ENCODE data around the gene SPNS1.
"Not testable (repeated sequence)": the region's sequence is repeated elsewhere in the genome, so short reads cannot be mapped to it uniquely, and the experiment has no call there.

The SPNS1 gene, protein sequence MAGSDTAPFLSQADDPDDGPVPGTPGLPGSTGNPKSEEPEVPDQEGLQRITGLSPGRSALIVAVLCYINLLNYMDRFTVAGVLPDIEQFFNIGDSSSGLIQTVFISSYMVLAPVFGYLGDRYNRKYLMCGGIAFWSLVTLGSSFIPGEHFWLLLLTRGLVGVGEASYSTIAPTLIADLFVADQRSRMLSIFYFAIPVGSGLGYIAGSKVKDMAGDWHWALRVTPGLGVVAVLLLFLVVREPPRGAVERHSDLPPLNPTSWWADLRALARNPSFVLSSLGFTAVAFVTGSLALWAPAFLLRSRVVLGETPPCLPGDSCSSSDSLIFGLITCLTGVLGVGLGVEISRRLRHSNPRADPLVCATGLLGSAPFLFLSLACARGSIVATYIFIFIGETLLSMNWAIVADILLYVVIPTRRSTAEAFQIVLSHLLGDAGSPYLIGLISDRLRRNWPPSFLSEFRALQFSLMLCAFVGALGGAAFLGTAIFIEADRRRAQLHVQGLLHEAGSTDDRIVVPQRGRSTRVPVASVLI

DNA sequence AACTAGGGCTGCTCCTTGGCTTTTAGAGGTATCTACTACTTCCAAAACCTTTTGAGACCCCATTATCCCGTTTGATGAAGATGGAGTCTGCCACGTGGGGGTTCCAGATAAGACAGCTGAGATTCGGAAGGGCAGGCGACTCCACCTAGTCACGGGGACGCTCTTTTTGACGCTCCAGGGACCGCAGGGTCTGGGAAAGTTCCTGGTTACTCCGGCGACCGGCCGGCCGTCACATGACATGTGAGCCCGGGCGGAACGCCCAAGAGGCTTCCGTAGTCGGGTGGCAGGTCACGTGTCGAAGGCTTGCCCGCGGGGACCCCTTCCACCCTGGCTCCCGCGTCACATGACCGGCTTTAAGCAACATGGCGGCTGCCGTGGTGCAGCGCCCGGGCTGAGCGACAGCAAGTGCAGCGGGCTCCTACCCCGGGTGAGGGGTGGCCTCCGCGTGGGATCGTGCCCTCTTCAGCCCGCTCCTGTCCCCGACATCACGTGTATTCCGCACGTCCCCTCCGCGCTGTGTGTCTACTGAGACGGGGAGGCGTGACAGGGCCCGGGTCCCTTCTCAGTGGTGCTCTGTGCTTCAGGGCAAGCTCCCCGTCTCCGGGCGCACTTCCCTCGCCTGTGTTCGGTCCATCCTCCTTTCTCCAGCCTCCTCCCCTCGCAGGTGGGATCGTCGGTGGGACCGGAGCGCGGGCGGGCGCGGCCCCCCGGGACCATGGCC is at the start of gene SPNS1:
TSS of gene SPNS1 (plus strand) at position 342 of the 721 bp plus-strand sequence. CDS start at position 716, 374 bp downstream.
- Histone ChIP-seq H3K36me3 (ENCODE audit: control insufficient read depth, insufficient read depth, low read length) (peaks cover 7% of the 10 kb centered on the region), H3K4me1 (ENCODE audit: control insufficient read depth, insufficient read depth, low read length) (peaks cover 5% of the 10 kb centered on the region), H3K27ac (ENCODE audit: low read depth, low read length) (peak within 1 kb of the TSS; percentile 74), H3K9ac (ENCODE audit: low read length) (peak within 1 kb of the TSS; percentile 94), H3K27me3 (ENCODE audit: control insufficient read depth, insufficient read depth, low read length) (no peaks in the 10 kb centered on the region), H3K4me3 (ENCODE audit: low read length) (peak within 1 kb of the TSS; percentile 100)

DNA sequence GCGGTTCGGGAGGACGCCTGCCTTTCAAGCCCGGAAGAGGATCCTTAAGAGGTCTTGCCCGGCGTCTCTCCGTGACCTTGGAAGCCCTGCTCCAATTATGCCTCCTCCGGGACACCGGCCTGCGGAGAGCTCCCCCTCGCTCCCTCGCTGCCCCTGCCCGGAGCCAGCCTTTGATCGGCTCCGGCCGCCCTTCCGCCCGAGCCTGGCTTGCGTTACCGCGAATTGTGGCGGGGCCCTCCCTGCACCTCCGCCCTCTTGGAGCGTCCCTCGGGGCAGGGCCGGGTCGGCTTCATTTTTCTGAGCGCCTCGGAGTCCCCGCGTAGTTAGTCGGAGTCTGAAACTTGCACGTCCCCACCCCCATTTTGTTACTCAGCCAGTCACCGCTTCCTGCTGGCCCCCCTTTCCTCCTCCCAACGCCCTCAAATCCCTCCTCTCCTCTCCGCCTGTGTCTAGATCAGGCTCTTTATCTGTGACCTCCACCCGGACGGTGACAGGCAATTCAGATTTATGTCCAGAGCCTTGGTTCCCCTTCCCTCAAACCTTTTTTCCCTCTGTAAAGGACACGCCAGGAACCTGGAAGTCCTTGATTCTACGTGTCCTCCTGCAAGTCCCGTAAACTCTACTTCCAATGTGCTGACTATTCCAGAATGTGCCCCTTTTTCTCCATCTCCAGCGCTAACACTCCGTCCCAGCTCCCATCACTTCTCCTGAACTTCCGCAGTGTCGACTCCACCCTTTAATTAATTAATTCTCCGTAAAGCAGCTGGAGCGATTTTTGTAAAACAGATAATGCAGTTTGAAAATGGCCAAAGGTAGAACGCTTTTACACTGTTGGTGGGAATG is 49.0 kb upstream of the SPNS1 start:
- H3K27ac ChIP-seq (ENCODE audit: low read depth, low read length), result peak overlapping the region; percentile 95
- H3K9ac ChIP-seq (ENCODE audit: low read length), result peak overlapping the region; percentile 92
- H3K4me3 ChIP-seq (ENCODE audit: low read length), result peak overlapping the region; percentile 81
- no peaks in the 10 kb centered on the region for H3K27me3 ChIP-seq (ENCODE audit: control insufficient read depth, insufficient read depth, low read length)
- peaks cover 3% of the 10 kb centered on the region for H3K36me3 ChIP-seq (ENCODE audit: control insufficient read depth, insufficient read depth, low read length)
- H3K4me1 ChIP-seq (ENCODE audit: control insufficient read depth, insufficient read depth, low read length), result no peaks in the 10 kb centered on the region

DNA sequence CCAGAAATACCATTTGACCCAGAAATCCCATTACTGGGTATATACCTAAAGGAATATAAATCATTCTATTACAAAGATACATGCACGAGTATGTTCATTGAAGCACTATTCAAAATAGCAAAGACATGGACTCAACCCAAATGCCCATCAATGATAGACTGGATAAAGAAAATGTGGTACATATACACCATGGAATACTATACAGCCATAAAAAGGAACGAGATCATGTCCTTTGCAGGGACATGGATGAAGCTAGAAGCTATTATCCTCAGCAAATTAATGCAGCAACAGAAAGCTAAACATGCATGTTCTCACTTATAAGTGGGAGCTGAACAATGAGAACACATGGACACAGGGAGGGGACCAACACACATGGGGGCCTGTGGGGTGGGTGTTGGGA is 48.3 kb upstream of the SPNS1 start:
- H3K27me3 ChIP-seq (ENCODE audit: control insufficient read depth, insufficient read depth, low read length); H3K4me3 ChIP-seq (ENCODE audit: low read length); H3K27ac ChIP-seq (ENCODE audit: low read depth, low read length); H3K9ac ChIP-seq (ENCODE audit: low read length); H3K36me3 ChIP-seq (ENCODE audit: control insufficient read depth, insufficient read depth, low read length); H3K4me1 ChIP-seq (ENCODE audit: control insufficient read depth, insufficient read depth, low read length): not testable (repeated sequence)

DNA sequence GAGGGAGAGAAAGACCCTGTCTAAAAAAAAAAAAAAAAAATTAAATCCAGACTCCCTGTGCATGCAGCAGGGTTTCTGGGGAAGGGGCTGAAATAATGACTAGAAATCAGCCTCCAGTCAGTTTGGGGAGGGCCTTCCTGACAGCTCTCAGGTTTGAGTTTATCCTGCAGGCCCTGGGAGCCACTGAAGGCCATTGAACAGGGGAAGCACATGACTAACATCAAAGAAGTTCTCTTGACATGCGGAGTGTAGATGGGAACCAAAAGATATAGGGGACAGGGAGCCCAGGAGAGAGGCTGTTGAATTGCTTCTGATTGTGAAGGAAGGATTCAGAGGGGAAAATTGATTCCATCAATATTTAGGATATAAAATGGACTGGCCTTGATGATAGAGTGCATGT is 46.8 kb upstream of the SPNS1 start:
- H3K27ac ChIP-seq (ENCODE audit: low read depth, low read length), result no peak overlapping the region

DNA sequence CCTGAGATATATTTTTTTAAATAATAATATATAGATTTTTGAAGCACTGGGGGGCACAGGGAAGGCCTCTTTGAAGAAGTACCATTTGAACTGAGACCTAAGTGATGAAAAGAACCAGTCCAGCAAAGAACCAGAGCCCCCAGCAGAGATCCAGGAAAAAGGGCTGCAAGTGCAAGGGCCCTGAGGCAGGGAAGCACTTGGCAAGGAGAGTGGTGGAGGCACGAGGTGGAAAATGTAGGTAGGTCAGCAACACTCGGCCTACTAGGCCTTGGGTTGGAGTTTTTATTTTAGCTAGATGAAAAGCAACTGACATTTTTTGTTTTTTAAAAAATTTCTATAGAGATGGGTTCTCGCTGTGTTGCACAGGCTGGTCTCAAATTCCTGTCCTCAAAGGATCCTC is 44.4 kb upstream of the SPNS1 start:
- H3K27ac ChIP-seq (ENCODE audit: low read depth, low read length), result no peak overlapping the region

More for the DNA sequence above, 46.8 kb upstream of the SPNS1 start:
- no peaks in the 10 kb centered on the region for H3K36me3 ChIP-seq (ENCODE audit: control insufficient read depth, insufficient read depth, low read length)
- no peaks in the 10 kb centered on the region for H3K27me3 ChIP-seq (ENCODE audit: control insufficient read depth, insufficient read depth, low read length)
- no peak overlapping the region for H3K9ac ChIP-seq (ENCODE audit: low read length)
- no peaks in the 10 kb centered on the region for H3K4me1 ChIP-seq (ENCODE audit: control insufficient read depth, insufficient read depth, low read length)
- H3K4me3 ChIP-seq (ENCODE audit: low read length), result no peak overlapping the region

DNA sequence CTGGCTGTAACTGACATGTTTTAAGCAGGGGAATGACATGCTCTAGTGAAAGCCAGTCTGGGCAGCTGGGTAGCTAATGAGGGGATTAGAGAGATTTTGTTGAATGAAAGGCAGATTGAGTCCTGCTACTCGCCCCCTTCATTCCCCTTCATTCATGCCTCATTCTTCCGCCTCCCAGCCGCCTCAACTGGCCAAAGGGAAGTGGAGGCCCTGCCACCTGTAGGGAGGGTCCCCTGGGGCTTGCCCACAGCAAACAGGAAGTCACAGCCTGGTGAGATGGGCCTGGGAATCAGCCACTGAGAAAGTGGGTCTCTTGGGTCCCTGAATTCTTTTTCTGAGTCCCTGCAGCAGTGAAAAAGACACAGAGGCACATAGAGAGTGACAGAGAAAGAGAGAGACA is 43.9 kb upstream of the SPNS1 start:
- Histone ChIP-seq H3K9ac (ENCODE audit: low read length) (no peak overlapping the region), H3K27me3 (ENCODE audit: control insufficient read depth, insufficient read depth, low read length) (no peaks in the 10 kb centered on the region), H3K36me3 (ENCODE audit: control insufficient read depth, insufficient read depth, low read length) (no peaks in the 10 kb centered on the region), H3K4me1 (ENCODE audit: control insufficient read depth, insufficient read depth, low read length) (no peaks in the 10 kb centered on the region), H3K27ac (ENCODE audit: low read depth, low read length) (no peak overlapping the region), H3K4me3 (ENCODE audit: low read length) (no peak overlapping the region)

More for the DNA sequence above, 44.4 kb upstream of the SPNS1 start:
- Histone ChIP-seq H3K36me3 (ENCODE audit: control insufficient read depth, insufficient read depth, low read length) (no peaks in the 10 kb centered on the region), H3K27me3 (ENCODE audit: control insufficient read depth, insufficient read depth, low read length) (no peaks in the 10 kb centered on the region), H3K9ac (ENCODE audit: low read length) (no peak overlapping the region), H3K4me1 (ENCODE audit: control insufficient read depth, insufficient read depth, low read length) (no peaks in the 10 kb centered on the region), H3K4me3 (ENCODE audit: low read length) (no peak overlapping the region)

DNA sequence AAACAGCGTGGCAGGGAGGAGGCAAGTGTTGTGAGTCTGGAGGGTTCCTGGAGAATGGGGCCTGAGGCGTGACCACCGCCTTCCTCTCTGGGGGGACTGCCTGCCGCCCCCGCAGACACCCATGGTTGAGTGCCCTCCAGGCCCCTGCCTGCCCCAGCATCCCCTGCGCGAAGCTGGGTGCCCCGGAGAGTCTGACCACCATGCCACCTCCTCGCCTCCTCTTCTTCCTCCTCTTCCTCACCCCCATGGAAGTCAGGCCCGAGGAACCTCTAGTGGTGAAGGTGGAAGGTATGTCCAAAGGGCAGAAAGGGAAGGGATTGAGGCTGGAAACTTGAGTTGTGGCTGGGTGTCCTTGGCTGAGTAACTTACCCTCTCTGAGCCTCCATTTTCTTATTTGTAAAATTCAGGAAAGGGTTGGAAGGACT is 42.8 kb upstream of the SPNS1 start, which contains the start of gene CD19:
TSS of gene CD19 (plus strand) at position 171 of the 425 bp plus-strand sequence. CDS start at position 201, 30 bp downstream.
- H3K9ac ChIP-seq (ENCODE audit: low read length), result no peak within 1 kb of the TSS
- H3K27me3 ChIP-seq (ENCODE audit: control insufficient read depth, insufficient read depth, low read length), result no peaks in the 10 kb centered on the region
- peak within 1 kb of the TSS; percentile 21 for H3K4me3 ChIP-seq (ENCODE audit: low read length)
- no peaks in the 10 kb centered on the region for H3K36me3 ChIP-seq (ENCODE audit: control insufficient read depth, insufficient read depth, low read length)
- no peaks in the 10 kb centered on the region for H3K4me1 ChIP-seq (ENCODE audit: control insufficient read depth, insufficient read depth, low read length)
- H3K27ac ChIP-seq (ENCODE audit: low read depth, low read length), result no peak within 1 kb of the TSS

DNA sequence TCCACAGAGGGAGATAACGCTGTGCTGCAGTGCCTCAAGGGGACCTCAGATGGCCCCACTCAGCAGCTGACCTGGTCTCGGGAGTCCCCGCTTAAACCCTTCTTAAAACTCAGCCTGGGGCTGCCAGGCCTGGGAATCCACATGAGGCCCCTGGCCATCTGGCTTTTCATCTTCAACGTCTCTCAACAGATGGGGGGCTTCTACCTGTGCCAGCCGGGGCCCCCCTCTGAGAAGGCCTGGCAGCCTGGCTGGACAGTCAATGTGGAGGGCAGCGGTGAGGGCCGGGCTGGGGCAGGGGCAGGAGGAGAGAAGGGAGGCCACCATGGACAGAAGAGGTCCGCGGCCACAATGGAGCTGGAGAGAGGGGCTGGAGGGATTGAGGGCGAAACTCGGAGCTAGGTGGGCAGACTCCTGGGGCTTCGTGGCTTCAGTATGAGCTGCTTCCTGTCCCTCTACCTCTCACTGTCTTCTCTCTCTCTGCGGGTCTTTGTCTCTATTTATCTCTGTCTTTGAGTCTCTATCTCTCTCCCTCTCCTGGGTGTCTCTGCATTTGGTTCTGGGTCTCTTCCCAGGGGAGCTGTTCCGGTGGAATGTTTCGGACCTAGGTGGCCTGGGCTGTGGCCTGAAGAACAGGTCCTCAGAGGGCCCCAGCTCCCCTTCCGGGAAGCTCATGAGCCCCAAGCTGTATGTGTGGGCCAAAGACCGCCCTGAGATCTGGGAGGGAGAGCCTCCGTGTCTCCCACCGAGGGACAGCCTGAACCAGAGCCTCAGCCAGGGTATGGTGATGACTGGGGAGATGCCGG is 42.0 kb upstream of the SPNS1 start:
- no peak overlapping the region for H3K27ac ChIP-seq (ENCODE audit: low read depth, low read length)
- H3K9ac ChIP-seq (ENCODE audit: low read length), result no peak overlapping the region

DNA sequence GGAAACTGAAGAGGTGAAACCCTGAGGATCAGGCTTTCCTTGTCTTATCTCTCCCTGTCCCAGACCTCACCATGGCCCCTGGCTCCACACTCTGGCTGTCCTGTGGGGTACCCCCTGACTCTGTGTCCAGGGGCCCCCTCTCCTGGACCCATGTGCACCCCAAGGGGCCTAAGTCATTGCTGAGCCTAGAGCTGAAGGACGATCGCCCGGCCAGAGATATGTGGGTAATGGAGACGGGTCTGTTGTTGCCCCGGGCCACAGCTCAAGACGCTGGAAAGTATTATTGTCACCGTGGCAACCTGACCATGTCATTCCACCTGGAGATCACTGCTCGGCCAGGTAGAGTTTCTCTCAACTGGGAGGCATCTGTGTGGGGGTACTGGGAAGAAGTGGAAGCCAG is 41.4 kb upstream of the SPNS1 start:
- no peak overlapping the region for H3K27ac ChIP-seq (ENCODE audit: low read depth, low read length)
- H3K9ac ChIP-seq (ENCODE audit: low read length), result no peak overlapping the region
- H3K36me3 ChIP-seq (ENCODE audit: control insufficient read depth, insufficient read depth, low read length), result no peaks in the 10 kb centered on the region
- no peaks in the 10 kb centered on the region for H3K27me3 ChIP-seq (ENCODE audit: control insufficient read depth, insufficient read depth, low read length)
- peak overlapping the region; percentile 21 for H3K4me3 ChIP-seq (ENCODE audit: low read length)
- H3K4me1 ChIP-seq (ENCODE audit: control insufficient read depth, insufficient read depth, low read length), result no peaks in the 10 kb centered on the region

More for the DNA sequence above, 42.0 kb upstream of the SPNS1 start:
- H3K27me3 ChIP-seq (ENCODE audit: control insufficient read depth, insufficient read depth, low read length), result no peaks in the 10 kb centered on the region
- H3K36me3 ChIP-seq (ENCODE audit: control insufficient read depth, insufficient read depth, low read length), result no peaks in the 10 kb centered on the region
- no peaks in the 10 kb centered on the region for H3K4me1 ChIP-seq (ENCODE audit: control insufficient read depth, insufficient read depth, low read length)
- peak overlapping the region; percentile 21 for H3K4me3 ChIP-seq (ENCODE audit: low read length)

DNA sequence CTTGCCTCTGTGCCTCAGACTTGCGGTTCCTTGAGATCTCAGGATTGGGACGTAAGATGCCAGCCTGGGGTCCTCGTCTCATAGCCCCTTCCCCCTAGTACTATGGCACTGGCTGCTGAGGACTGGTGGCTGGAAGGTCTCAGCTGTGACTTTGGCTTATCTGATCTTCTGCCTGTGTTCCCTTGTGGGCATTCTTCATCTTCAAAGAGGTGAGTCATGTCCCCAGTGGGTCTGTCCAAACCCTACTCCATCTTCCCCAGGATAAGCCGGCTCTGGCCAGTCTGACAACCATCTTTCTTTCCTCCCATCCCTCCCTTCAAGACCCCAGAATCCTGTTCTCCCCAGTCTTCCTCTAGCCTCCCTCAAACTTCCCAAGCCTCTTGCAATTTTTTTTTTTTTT is 39.2 kb upstream of the SPNS1 start:
- no peak overlapping the region for H3K4me3 ChIP-seq (ENCODE audit: low read length)
- H3K9ac ChIP-seq (ENCODE audit: low read length), result no peak overlapping the region
- H3K36me3 ChIP-seq (ENCODE audit: control insufficient read depth, insufficient read depth, low read length), result no peaks in the 10 kb centered on the region
- H3K27me3 ChIP-seq (ENCODE audit: control insufficient read depth, insufficient read depth, low read length), result no peaks in the 10 kb centered on the region
- H3K27ac ChIP-seq (ENCODE audit: low read depth, low read length), result no peak overlapping the region
- H3K4me1 ChIP-seq (ENCODE audit: control insufficient read depth, insufficient read depth, low read length), result no peaks in the 10 kb centered on the region

DNA sequence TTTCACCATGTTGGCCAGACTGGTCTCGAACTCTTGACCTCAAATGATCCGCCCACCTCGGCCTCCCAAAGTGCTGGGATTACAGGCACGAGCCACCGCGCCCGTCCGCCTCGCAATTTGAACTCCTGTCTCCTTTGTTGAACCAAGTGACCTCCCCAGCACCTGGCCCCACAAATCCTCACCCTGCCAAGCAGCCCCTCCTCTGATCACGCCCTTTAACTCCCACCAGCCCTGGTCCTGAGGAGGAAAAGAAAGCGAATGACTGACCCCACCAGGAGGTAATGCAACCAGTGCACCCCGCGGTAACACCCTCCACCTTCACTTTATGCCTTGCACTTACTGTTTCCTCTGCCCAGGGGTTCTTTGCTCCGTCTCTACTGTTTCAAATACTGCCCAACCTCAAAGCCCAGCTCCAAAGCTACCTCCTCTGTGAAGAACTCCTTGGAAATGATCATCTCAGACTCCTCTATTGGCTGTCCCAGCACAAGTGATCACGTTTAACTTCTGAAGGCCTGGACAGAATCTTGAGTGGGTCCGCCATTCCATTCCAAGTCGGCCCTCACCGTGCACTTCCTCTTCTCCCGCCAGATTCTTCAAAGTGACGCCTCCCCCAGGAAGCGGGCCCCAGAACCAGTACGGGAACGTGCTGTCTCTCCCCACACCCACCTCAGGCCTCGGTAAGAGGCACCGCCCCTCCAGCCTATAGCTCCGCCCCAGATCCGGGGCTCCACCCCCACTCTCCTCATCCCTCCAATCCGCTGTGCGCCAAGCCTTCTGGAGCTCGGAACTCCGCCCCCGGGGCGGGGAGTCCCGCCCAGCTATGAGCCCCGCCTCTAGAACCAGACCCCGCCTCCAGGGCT is 38.4 kb upstream of the SPNS1 start:
- Histone ChIP-seq H3K9ac (ENCODE audit: low read length) (no peak overlapping the region), H3K27ac (ENCODE audit: low read depth, low read length) (no peak overlapping the region), H3K36me3 (ENCODE audit: control insufficient read depth, insufficient read depth, low read length) (no peaks in the 10 kb centered on the region), H3K4me3 (ENCODE audit: low read length) (peak overlapping the region; percentile 5), H3K27me3 (ENCODE audit: control insufficient read depth, insufficient read depth, low read length) (no peaks in the 10 kb centered on the region), H3K4me1 (ENCODE audit: control insufficient read depth, insufficient read depth, low read length) (no peaks in the 10 kb centered on the region)
